Activated T-cell treated with anti-CD3 and anti-CD28 coated beads for 4 hours (primary cell): ENCODE data around the gene IFT27.

Source experiments
- DNase-seq: peaks from one replicate; pipeline ENCODE4 v3.0.0-alpha.2; 2020

IFT27 gene

GRCh38 chr22:36775964-36776669 is at the start of gene IFT27:
Gene IFT27 (minus strand): TSS chr22:36776119. CDS start chr22:36775707, 412 bp downstream.
- peak; percentile 92 for DNase-seq

- no peak for DNase-seq
Measured at GRCh38 chr22:36824655-36825054, 48.7 kb upstream of the IFT27 start.

GRCh38 chr22:36823186-36823839 is 47.4 kb upstream of the IFT27 start:
- no peak for DNase-seq

- no peak for DNase-seq
Measured at GRCh38 chr22:36822581-36822980, 46.7 kb upstream of the IFT27 start.

GRCh38 chr22:36819112-36819511 is 43.2 kb upstream of the IFT27 start:
- DNase-seq: no peak

- no peak for DNase-seq
Measured at GRCh38 chr22:36818010-36818642, 42.2 kb upstream of the IFT27 start.

GRCh38 chr22:36817525-36817848 is 41.6 kb upstream of the IFT27 start:
- no peak for DNase-seq

GRCh38 chr22:36816636-36817524 is 41.0 kb upstream of the IFT27 start, which contains the start of gene PVALB:
Gene PVALB (minus strand): TSS chr22:36817035. CDS start chr22:36817005, 30 bp downstream.
- DNase-seq: no peak

- DNase-seq: no peak
Measured at GRCh38 chr22:36816339-36816635, 40.4 kb upstream of the IFT27 start.

GRCh38 chr22:36815558-36816338 is 39.8 kb upstream of the IFT27 start:
- no peak for DNase-seq

GRCh38 chr22:36814801-36815200 is 38.9 kb upstream of the IFT27 start:
- DNase-seq: no peak

- no peak for DNase-seq
Measured at GRCh38 chr22:36811094-36811800, 35.3 kb upstream of the IFT27 start.

- DNase-seq: no peak
Measured at GRCh38 chr22:36809351-36809750, 33.4 kb upstream of the IFT27 start.

- no peak for DNase-seq
Measured at GRCh38 chr22:36808721-36809344, 32.9 kb upstream of the IFT27 start.

- DNase-seq: no peak
Measured at GRCh38 chr22:36807627-36808026, 31.7 kb upstream of the IFT27 start.

- DNase-seq: no peak
Measured at GRCh38 chr22:36806835-36807234, 30.9 kb upstream of the IFT27 start.

- no peak for DNase-seq
Measured at GRCh38 chr22:36803358-36803757, 27.4 kb upstream of the IFT27 start.

- no peak for DNase-seq
Measured at GRCh38 chr22:36798674-36799066, 22.8 kb upstream of the IFT27 start.

GRCh38 chr22:36797911-36798673 is 22.2 kb upstream of the IFT27 start:
- DNase-seq: no peak

- DNase-seq: no peak
Measured at GRCh38 chr22:36797374-36797773, 21.5 kb upstream of the IFT27 start.
